ENCODE measurements around the gene TOP3A.

TOP3A gene

DNA sequence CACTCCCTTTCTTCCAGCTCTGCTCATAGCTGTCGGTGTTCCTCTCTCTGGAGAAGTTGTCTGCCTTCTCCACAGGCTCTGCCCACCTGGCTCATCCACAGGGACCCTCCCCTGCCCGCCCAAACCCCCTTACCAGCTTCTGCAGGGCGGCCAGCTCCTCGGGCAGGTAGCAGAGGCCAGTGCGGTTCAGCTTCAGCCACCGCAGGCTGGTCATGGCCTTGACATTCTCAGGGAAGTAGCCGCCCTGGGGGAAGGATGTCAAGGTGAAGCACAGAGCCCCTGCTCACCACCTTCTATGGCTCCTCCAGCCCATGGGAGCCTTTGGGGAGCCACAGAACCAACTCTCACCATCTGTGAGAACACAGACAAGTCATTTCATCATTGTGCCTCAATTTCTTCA lies 58.0 kb downstream of the TOP3A start:
- peaks cover 16% of the 10 kb centered on the region for H3K4me1 ChIP-seq
- H3K79me2 ChIP-seq = peaks cover 44% of the 10 kb centered on the region
- H3K4me3 ChIP-seq (ENCODE audit: low read depth, low read length) = no peak overlapping the region
- no peaks in the 10 kb centered on the region for H3K36me3 ChIP-seq (ENCODE audit: control insufficient read depth, insufficient read depth, low read length)
- H3K27ac ChIP-seq = peak overlapping the region; percentile 92
- no peak overlapping the region for H3K9ac ChIP-seq
- no peaks in the 10 kb centered on the region for H3K27me3 ChIP-seq (ENCODE audit: control insufficient read depth, insufficient read depth, low read length)
- no peak overlapping the region for H3K4me2 ChIP-seq (ENCODE audit: low read length)
- no peaks in the 10 kb centered on the region for H3K9me3 ChIP-seq (ENCODE audit: control insufficient read depth, low read length)
- no peak overlapping the region for H2AFZ ChIP-seq
- TF ChIP-seq, protein P1, sequence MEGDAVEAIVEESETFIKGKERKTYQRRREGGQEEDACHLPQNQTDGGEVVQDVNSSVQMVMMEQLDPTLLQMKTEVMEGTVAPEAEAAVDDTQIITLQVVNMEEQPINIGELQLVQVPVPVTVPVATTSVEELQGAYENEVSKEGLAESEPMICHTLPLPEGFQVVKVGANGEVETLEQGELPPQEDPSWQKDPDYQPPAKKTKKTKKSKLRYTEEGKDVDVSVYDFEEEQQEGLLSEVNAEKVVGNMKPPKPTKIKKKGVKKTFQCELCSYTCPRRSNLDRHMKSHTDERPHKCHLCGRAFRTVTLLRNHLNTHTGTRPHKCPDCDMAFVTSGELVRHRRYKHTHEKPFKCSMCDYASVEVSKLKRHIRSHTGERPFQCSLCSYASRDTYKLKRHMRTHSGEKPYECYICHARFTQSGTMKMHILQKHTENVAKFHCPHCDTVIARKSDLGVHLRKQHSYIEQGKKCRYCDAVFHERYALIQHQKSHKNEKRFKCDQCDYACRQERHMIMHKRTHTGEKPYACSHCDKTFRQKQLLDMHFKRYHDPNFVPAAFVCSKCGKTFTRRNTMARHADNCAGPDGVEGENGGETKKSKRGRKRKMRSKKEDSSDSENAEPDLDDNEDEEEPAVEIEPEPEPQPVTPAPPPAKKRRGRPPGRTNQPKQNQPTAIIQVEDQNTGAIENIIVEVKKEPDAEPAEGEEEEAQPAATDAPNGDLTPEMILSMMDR (IDR thresholded peaks at IDR 0.05) = no peak

DNA sequence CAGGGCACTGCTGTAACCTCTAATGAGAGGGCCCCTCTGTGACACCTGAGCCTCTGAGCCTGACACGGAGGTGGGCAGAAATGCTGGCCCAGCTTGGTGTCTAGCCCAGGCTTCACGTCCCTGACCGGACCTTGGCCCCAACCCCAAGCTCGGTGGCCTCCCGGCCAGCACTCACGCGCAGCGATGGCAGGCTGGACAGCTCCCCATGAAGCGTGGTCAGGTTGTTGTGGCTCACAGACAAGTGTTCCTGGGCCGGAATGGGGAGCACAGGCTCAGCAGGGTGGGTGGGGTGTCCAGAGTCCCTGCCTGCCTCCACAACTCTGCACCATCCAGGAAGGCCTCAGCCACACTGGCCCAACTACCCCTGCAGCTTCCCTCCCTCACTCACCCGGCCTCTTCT lies 58.4 kb downstream of the TOP3A start:
- H3K4me1 ChIP-seq = peaks cover 12% of the 10 kb centered on the region
- peaks cover 44% of the 10 kb centered on the region for H3K79me2 ChIP-seq
- no peak overlapping the region for H3K9ac ChIP-seq
- no peaks in the 10 kb centered on the region for H3K27me3 ChIP-seq (ENCODE audit: control insufficient read depth, insufficient read depth, low read length)
- no peak overlapping the region for H2AFZ ChIP-seq
- no peak overlapping the region for H3K4me3 ChIP-seq (ENCODE audit: low read depth, low read length)
- H3K9me3 ChIP-seq (ENCODE audit: control insufficient read depth, low read length) = no peaks in the 10 kb centered on the region
- TF ChIP-seq, protein P1 (IDR thresholded peaks at IDR 0.05) = no peak
- no peak overlapping the region for H3K27ac ChIP-seq
- H3K4me2 ChIP-seq (ENCODE audit: low read length) = no peak overlapping the region
- H3K36me3 ChIP-seq (ENCODE audit: control insufficient read depth, insufficient read depth, low read length) = no peaks in the 10 kb centered on the region

DNA sequence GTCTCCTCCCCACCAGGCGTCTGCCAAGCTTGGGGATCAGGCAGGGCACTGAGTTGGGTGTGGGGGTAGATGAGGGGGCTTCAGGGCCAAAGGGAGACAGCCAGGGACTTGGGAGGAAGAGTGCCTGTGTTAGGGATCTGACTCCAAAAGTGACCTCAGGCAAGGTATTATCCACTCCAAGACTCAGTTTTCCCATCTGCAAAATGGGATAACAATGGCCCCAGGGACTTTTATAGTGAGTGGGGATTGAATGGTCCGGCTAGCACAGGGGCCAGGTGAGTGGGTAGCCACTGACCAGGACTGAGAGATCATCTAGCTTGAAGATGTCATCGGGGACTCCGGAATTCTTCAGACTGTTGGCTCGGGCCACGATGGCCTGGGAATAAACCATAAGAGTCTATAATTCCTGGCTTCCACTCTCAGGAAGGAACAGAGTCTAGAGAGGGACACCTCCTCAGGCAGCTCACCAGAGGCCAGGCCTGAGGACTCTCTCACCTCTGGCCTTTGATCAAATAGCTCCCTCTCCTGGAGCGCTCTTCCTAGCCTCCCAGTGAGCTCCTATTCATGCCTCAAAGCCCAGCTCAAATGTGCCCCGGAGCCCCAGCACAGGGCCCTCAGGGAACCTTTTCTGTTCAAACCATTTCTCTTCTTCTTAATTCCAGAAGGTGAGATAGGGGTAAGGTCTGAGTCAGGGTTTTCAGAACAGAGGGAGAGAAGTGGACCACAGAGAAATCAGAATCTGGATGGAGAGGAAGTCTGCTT lies 59.7 kb downstream of the TOP3A start:
- Histone ChIP-seq H3K4me2 (ENCODE audit: low read length) (no peak overlapping the region), H3K36me3 (ENCODE audit: control insufficient read depth, insufficient read depth, low read length) (no peaks in the 10 kb centered on the region)

DNA sequence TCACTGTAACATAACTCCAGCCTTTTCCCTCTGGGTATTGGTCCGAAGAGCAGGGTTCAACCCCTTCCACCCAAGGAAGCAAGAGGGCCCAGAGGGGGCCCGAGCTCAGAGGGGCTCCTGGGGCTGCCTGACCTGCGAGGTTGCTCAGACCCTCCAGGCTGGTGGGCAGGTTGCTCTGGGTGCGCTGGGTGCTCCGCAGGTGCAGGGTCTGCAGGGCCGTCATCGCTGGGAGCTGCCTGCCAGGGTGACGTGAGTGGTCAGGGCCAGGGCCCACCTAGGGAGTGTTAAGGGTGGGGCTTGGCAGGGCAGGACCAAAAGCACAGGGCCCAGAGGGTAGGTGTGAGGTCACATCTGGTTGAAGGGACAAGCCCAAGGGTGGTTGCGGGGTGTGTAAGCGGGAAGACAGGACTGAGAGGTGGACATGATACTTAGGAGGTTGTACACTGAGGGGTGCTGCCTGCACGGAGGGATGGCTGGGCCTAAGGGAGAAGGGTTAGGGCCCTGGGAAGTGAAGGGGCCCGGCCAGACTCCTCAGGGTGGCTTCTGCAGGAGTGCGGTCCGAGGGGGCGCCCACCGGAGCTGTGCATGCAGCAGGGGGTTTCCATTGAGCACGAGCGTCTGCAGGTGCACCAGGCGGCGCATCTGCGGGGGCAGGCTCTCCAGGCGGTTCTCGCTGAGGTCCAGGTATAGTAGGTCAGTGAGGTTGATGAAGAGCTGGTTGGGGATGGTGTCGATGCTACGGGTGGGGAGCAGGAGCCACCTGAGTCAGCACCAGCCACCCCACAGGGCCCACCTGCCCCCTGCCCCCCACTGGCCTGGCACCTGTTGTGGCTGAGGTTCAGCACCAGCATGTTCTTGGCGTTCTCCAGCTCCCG lies 60.6 kb downstream of the TOP3A start:
- Histone ChIP-seq H3K27me3 (ENCODE audit: control insufficient read depth, insufficient read depth, low read length) (no peaks in the 10 kb centered on the region), H3K36me3 (ENCODE audit: control insufficient read depth, insufficient read depth, low read length) (no peaks in the 10 kb centered on the region), H2AFZ (no peak overlapping the region), H3K4me3 (ENCODE audit: low read depth, low read length) (no peak overlapping the region), H3K27ac (no peak overlapping the region), H3K4me1 (peaks cover 12% of the 10 kb centered on the region), H3K9ac (no peak overlapping the region), H3K9me3 (ENCODE audit: control insufficient read depth, low read length) (no peaks in the 10 kb centered on the region), H3K79me2 (peaks cover 44% of the 10 kb centered on the region), H3K4me2 (ENCODE audit: low read length) (no peak overlapping the region)
- TF ChIP-seq, protein P1 (IDR thresholded peaks at IDR 0.05) = no peak

More for the DNA sequence above, 59.7 kb downstream of the TOP3A start:
- Histone ChIP-seq H3K4me3 (ENCODE audit: low read depth, low read length) (no peak overlapping the region), H3K27me3 (ENCODE audit: control insufficient read depth, insufficient read depth, low read length) (no peaks in the 10 kb centered on the region), H3K9ac (no peak overlapping the region), H3K79me2 (peaks cover 44% of the 10 kb centered on the region), H3K4me1 (peaks cover 12% of the 10 kb centered on the region), H2AFZ (no peak overlapping the region), H3K9me3 (ENCODE audit: control insufficient read depth, low read length) (no peaks in the 10 kb centered on the region), H3K27ac (no peak overlapping the region)
- TF ChIP-seq, protein P1 (IDR thresholded peaks at IDR 0.05) = no peak

All from parathyroid adenoma (tissue), 2 donors.